Chondrocyte (in vitro differentiated cells): ENCODE measurements around the gene MRPL10. TPM values are rescaled to one million over a fixed set of nuclear protein-coding genes. Genes with fewer than 3 reads are reported as not detected.
A peak's percentile ranks its signal among the peaks of the same experiment; 100 is the strongest.

Source experiments
- DNase-seq: peaks from one replicate; pipeline ENCODE4 v3.0.0; 2021; ENCODE audit warnings: mixed read lengths, low spot score
- H3K27ac Mint-ChIP-seq: one replicate; pipeline ENCODE4 v1.8.0; 2021; ENCODE audit warnings: mild to moderate bottlenecking, moderate library complexity, mixed read lengths; ENCODE audit not compliant: unreplicated experiment
- H3K27me3 Mint-ChIP-seq: 2 replicates; pipeline ENCODE4 v1.8.0; 2021; ENCODE audit warnings: low read depth, mixed read lengths
- H3K36me3 Mint-ChIP-seq: 2 replicates; pipeline ENCODE4 v1.8.0; 2021; ENCODE audit warnings: low read depth, mixed read lengths
- H3K4me1 Mint-ChIP-seq: 2 replicates; pipeline ENCODE4 v1.8.0; 2021; ENCODE audit warnings: low read depth, mild to moderate bottlenecking, mixed read lengths
- H3K4me3 Mint-ChIP-seq: one replicate; pipeline ENCODE4 v1.8.0; 2021; ENCODE audit warnings: mild to moderate bottlenecking, moderate library complexity, mixed read lengths; ENCODE audit not compliant: unreplicated experiment
- H3K9me3 Mint-ChIP-seq: 2 replicates; pipeline ENCODE4 v1.8.0; 2021; ENCODE audit warnings: low read depth, mixed read lengths
- CTCF ChIP-seq: fragments of 200-600 bp; sonication (generic); IDR thresholded peaks from 2 replicates; pipeline ENCODE4 v1.5.0; 2021; ENCODE audit warnings: antibody characterized with exemption, mild to moderate bottlenecking, moderate library complexity
- total RNA-seq: library from RNA; stranded (reverse); gene quantifications from 3 replicates; pipeline ENCODE4 v1.2.1, GENCODE V29; 2021

The MRPL10 gene
- total RNA-seq, 1 donor from 2014 or later, result 25.4 TPM

GRCh38 chr17:47792457-47792856 is 38.9 kb downstream of the MRPL10 start:
- peaks cover 72% of the 10 kb centered on the region for H3K27me3 Mint-ChIP-seq
- peaks cover 1% of the 10 kb centered on the region for H3K36me3 Mint-ChIP-seq

DNA sequence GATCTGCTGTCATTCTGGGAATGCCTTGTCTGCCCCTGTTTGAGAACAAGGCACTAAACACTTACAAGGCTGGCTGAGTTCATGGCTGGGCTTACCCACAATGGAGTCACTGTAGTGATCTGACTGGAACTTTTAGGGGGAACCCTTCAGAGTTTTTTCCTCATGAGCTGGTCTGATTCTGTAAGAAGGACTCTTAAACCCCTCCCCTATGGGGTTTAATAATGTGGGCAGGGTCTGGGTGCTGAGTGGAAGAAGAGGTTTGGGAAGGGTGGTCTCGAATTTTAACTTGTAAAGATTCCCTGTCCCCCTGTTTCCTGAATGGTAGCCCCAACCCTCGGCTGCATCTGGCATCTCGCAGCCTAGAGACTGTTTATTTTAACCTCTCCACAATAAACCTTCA is 40.3 kb downstream of the MRPL10 start:
- H3K36me3 Mint-ChIP-seq, result peaks cover 1% of the 10 kb centered on the region
- DNase-seq, result no peak
- peaks cover 6% of the 10 kb centered on the region for H3K4me1 Mint-ChIP-seq
- TF ChIP-seq CTCF, result no peak
- H3K27ac Mint-ChIP-seq, result no peak overlapping the region
- H3K9me3 Mint-ChIP-seq, result no peaks in the 10 kb centered on the region
- H3K4me3 Mint-ChIP-seq, result no peak overlapping the region
- H3K27me3 Mint-ChIP-seq, result peaks cover 71% of the 10 kb centered on the region

More at GRCh38 chr17:47792457-47792856, 38.9 kb downstream of the MRPL10 start:
- no peak for TF ChIP-seq CTCF
- Mint-ChIP-seq H3K4me3 (no peak overlapping the region), H3K4me1 (peaks cover 6% of the 10 kb centered on the region), H3K27ac (no peak overlapping the region), H3K9me3 (no peaks in the 10 kb centered on the region)
- DNase-seq, result no peak

- peaks cover 76% of the 10 kb centered on the region for H3K27me3 Mint-ChIP-seq
- TF ChIP-seq CTCF, result peak; percentile 79
- peaks cover 6% of the 10 kb centered on the region for H3K4me1 Mint-ChIP-seq
- peak overlapping the region; percentile 63 for H3K27ac Mint-ChIP-seq
- H3K36me3 Mint-ChIP-seq, result peaks cover 1% of the 10 kb centered on the region
- no peaks in the 10 kb centered on the region for H3K9me3 Mint-ChIP-seq
- H3K4me3 Mint-ChIP-seq, result peak overlapping the region; percentile 63
- no peak for DNase-seq
Observed at GRCh38 chr17:47789611-47790561, 41.5 kb downstream of the MRPL10 start.

DNA sequence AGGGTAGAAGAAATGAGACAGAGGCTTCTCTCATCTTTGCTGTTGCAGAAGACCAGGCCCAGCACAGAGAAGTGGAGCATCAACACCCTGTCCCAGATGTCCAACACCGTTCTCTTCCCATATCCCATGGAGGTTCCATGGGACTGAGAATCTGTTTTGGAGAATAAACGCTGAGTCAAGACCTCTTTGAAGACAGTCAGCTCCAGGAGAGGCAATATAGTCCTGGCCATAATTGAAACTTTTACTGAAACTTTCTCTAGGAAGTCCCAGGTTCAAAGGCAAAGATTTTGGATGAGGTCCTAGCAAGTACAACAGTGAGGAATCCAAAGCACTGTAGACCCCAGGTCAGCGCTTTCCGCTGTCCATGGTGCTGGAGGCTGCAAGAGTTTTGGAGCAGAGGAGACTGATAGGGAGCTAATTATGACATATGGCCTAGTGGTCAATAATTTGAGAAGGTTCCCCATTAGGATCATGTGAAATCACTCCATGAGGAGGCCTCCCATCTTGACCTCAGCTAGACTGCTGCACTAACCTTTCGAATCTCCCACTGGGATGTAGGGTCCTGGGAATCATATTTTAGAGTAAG is 45.7 kb downstream of the MRPL10 start:
- Mint-ChIP-seq H3K9me3 (no peaks in the 10 kb centered on the region), H3K4me1 (peaks cover 6% of the 10 kb centered on the region), H3K27ac (no peak overlapping the region), H3K4me3 (no peak overlapping the region), H3K36me3 (peaks cover 1% of the 10 kb centered on the region), H3K27me3 (peaks cover 71% of the 10 kb centered on the region)
- no peak for TF ChIP-seq CTCF
- DNase-seq, result no peak

- Mint-ChIP-seq H3K27ac (no peak overlapping the region), H3K9me3 (no peaks in the 10 kb centered on the region), H3K27me3 (peaks cover 55% of the 10 kb centered on the region), H3K4me3 (no peak overlapping the region), H3K4me1 (no peaks in the 10 kb centered on the region), H3K36me3 (no peaks in the 10 kb centered on the region)
- DNase-seq, result no peak
- no peak for TF ChIP-seq CTCF
Observed at GRCh38 chr17:47781397-47781796, 49.9 kb downstream of the MRPL10 start.
